HepG2 (cell line): ENCODE measurements around the gene OR4C45. TPM values are rescaled to one million over a fixed set of nuclear protein-coding genes. Genes with fewer than 3 reads are reported as not detected.
"Not testable (repeated sequence)": the region's sequence is repeated elsewhere in the genome, so short reads cannot be mapped to it uniquely, and the experiment has no call there.

Source experiments
- ATAC-seq: fragments of 200-7000 bp; cut with Tn5 transposase; 3 replicates; pipeline ENCODE4 v1.9.1; 2020; ENCODE audit warnings: mild to moderate bottlenecking, moderate library complexity
- BruUV-seq: library from RNA; stranded (reverse); fragments of 400-500 nt; replicated peaks from 2 replicates; lab custom pipeline; 2021; lab: Mats Ljungman, UMichigan
- CTCF ChIA-PET: fragments of 300-600 bp; formaldehyde crosslinking; extraction: SDS; loops from one replicate; lab custom pipeline; 2021; ENCODE audit warnings: low total read pairs, inconsistent platforms, low intra/inter-chr PET ratio; lab: Yijun Ruan, JAX
- POLR2A ChIA-PET: fragments of 350-600 bp; sonication (Branson Sonifier 250); formaldehyde crosslinking; loops from one replicate; lab custom pipeline; 2020; ENCODE audit warnings: antibody characterized with exemption, inconsistent platforms; lab: Yijun Ruan, JAX
- DNase-seq: peaks from one replicate; pipeline ENCODE4 v3.0.0-alpha.2; 2015; ENCODE audit warnings: low spot score
- FAIRE-seq: peaks from 3 replicates; lab custom pipeline; 2011; peaks lifted over from hg19 to GRCh38; lab: Jason Lieb, UNC
- H2AFZ ChIP-seq: one replicate; pipeline ENCODE4 v1.6.1; 2011; ENCODE audit warnings: low read length, inconsistent platforms
- H3K27ac ChIP-seq: fragments of 300-600 bp; 3 replicates; pipeline ENCODE4 v1.8.0; 2011; ENCODE audit warnings: mixed run types, mild to moderate bottlenecking, mixed read lengths, low read length, inconsistent platforms; ENCODE audit not compliant: insufficient read depth; ENCODE audit errors: extremely low read length
- H3K27me3 ChIP-seq, 2 experiments: fragments of 200-600 bp in 1 of 2; 2 replicates in 1 of 2; 3 replicates in 1 of 2; pipeline versions ENCODE4 v1.6.0 to v1.8.0; 2011; ENCODE audit warnings: low read length in 2 of 2, mild to moderate bottlenecking in 2 of 2, moderate library complexity in 2 of 2, inconsistent platforms in 1 of 2; ENCODE audit not compliant: insufficient read depth in 2 of 2, control insufficient read depth in 1 of 2
- H3K36me3 ChIP-seq, 2 experiments: fragments of 200-600 bp in 1 of 2; replicated peaks in 1 of 2; 2 replicates in 1 of 2; 3 replicates in 1 of 2; pipeline versions ENCODE4 v1.5.1 to v1.8.0; 2011; ENCODE audit warnings: low read length in 2 of 2, inconsistent platforms in 1 of 2; ENCODE audit not compliant: insufficient read depth in 2 of 2, control insufficient read depth in 1 of 2
- H3K4me1 ChIP-seq: 2 replicates; pipeline ENCODE4 v1.5.1; 2012; ENCODE audit warnings: low read length, inconsistent platforms; ENCODE audit not compliant: insufficient read depth
- H3K4me2 ChIP-seq: 2 replicates; pipeline ENCODE4 v1.6.0; 2011; ENCODE audit warnings: low read depth, low read length, inconsistent platforms
- H3K4me3 ChIP-seq, 3 experiments: fragments of 200-600 bp in 1 of 3; sonication (generic), shearing (Covaris generic) in 1 of 3; replicated peaks in 1 of 3; 2 replicates each; pipeline ENCODE4 v1.5.1; 2011 to 2016; ENCODE audit warnings: low read length in 3 of 3, inconsistent platforms in 2 of 3, low read depth in 2 of 3, mild to moderate bottlenecking in 2 of 3, control low read depth in 1 of 3, mixed read lengths in 1 of 3; ENCODE audit not compliant: insufficient read depth in 1 of 3
- H3K79me2 ChIP-seq: one replicate; pipeline ENCODE4 v1.6.1; 2011; ENCODE audit warnings: low read length, inconsistent platforms; ENCODE audit not compliant: insufficient read depth
- H3K9ac ChIP-seq: 2 replicates; pipeline ENCODE4 v1.6.0; 2011; ENCODE audit warnings: mild to moderate bottlenecking, low read depth, low read length, inconsistent platforms; ENCODE audit not compliant: insufficient read depth
- H3K9me3 ChIP-seq: 2 replicates; pipeline ENCODE4 v1.5.1; 2012; ENCODE audit warnings: mild to moderate bottlenecking, low read length
- H4K20me1 ChIP-seq: 2 replicates; pipeline ENCODE4 v1.6.0; 2011; ENCODE audit warnings: inconsistent platforms, mild to moderate bottlenecking, low read length, moderate library complexity; ENCODE audit not compliant: insufficient read depth
- ARID2 ChIP-seq: sonication (generic); formaldehyde crosslinking; IDR thresholded peaks from 2 replicates; pipeline ENCODE4 v1.8.1; 2022; ENCODE audit warnings: mild to moderate bottlenecking, missing genetic modification reagents, borderline replicate concordance
- CBFB ChIP-seq: sonication (generic); formaldehyde crosslinking; IDR thresholded peaks from 2 replicates; pipeline ENCODE4 v1.4.0; 2020; ENCODE audit warnings: missing genetic modification reagents
- MLLT10 ChIP-seq: sonication (generic); formaldehyde crosslinking; IDR thresholded peaks from 2 replicates; pipeline ENCODE4 v1.4.0; 2020; ENCODE audit warnings: missing genetic modification reagents
- NFIB ChIP-seq: sonication (generic); formaldehyde crosslinking; IDR thresholded peaks from 2 replicates; pipeline ENCODE4 v1.9.0; 2021; ENCODE audit warnings: missing genetic modification reagents, mild to moderate bottlenecking, borderline replicate concordance
- NFYC ChIP-seq: IDR thresholded peaks from 2 replicates; pipeline ENCODE4 v1.6.1; 2016; ENCODE audit warnings: missing genetic modification reagents, missing compliant biosample characterization
- NKX3-1 ChIP-seq: sonication (generic); formaldehyde crosslinking; IDR thresholded peaks from 2 replicates; pipeline ENCODE4 v1.5.0; 2020; ENCODE audit warnings: missing genetic modification reagents
- SMAD9 ChIP-seq: sonication (generic); formaldehyde crosslinking; IDR thresholded peaks from 2 replicates; pipeline ENCODE4 v1.5.1; 2020; ENCODE audit warnings: mild to moderate bottlenecking, missing genetic modification reagents
- ZMYM2 ChIP-seq: sonication (generic); formaldehyde crosslinking; IDR thresholded peaks from 2 replicates; pipeline ENCODE4 v1.8.0; 2022; ENCODE audit warnings: mild to moderate bottlenecking, missing genetic modification reagents
- ZNF138 ChIP-seq: sonication (generic); formaldehyde crosslinking; IDR thresholded peaks from 2 replicates; pipeline ENCODE4 v1.5.0; 2020; ENCODE audit warnings: mild to moderate bottlenecking, low read depth, missing genetic modification reagents
- ZNF292 ChIP-seq: sonication (generic); formaldehyde crosslinking; IDR thresholded peaks from 2 replicates; pipeline ENCODE4 v1.8.1; 2022; ENCODE audit warnings: mild to moderate bottlenecking, low read depth, missing genetic modification reagents, borderline replicate concordance
- ZNF841 ChIP-seq: sonication (generic); formaldehyde crosslinking; IDR thresholded peaks from 2 replicates; pipeline ENCODE4 v1.8.1; 2023; ENCODE audit warnings: missing genetic modification reagents, borderline replicate concordance
- ZNF891 ChIP-seq: sonication (generic); formaldehyde crosslinking; IDR thresholded peaks from 2 replicates; pipeline ENCODE4 v1.5.0; 2020; ENCODE audit warnings: mild to moderate bottlenecking, missing genetic modification reagents
- WGBS: methylation state at CpG from one replicate; pipeline ENCODE4 v1.1.6; 2017; ENCODE audit warnings: low lambda C conversion rate; 5-methylcytosine and 5-hydroxymethylcytosine counted together
- in situ Hi-C: cut with HindIII; loops from 2 replicates; pipeline ENCODE4 v1.10.0; 2017; ENCODE audit warnings: low pct_unique_long_range_greater_than_20kb; ENCODE audit not compliant: extremely low pct_ligation_motif_present
- intact Hi-C: fragments of 100-400 bp; cut with micrococcal nuclease; formaldehyde crosslinking; loops from one replicate; pipeline ENCODE4 v1.10.0; 2022; ENCODE audit not compliant: unreplicated experiment
- polyA plus RNA-seq, 8 experiments: library from polyadenylated mRNA; depleted of rRNA in 3 of 8; stranded (reverse) in 7 of 8; unstranded in 1 of 8; fragments of >200 nt; fragmentation: Illumina TruSeq in 4 of 8; extraction: Trizol in 4 of 8; gene quantifications; 2 replicates each; pipeline versions ENCODE4 v1.2.1 to v1.2.3, GENCODE V29; 2011 to 2016; ENCODE audit warnings: low read depth in 4 of 8, missing spikeins in 1 of 8, mixed read lengths in 1 of 8; ENCODE audit not compliant: insufficient read depth in 1 of 8
- total RNA-seq, 5 experiments: library from RNA; depleted of rRNA; stranded (reverse); fragments of >200 nt; fragmentation: Illumina TruSeq; extraction: Trizol; gene quantifications; 2 replicates each; pipeline ENCODE4 v1.2.3, GENCODE V29; 2016; ENCODE audit warnings: low read depth in 1 of 5
- TF ChIP-seq, protein P1 (sequence below): IDR thresholded peaks from 2 replicates; pipeline ENCODE4 v1.6.1; 2016; ENCODE audit warnings: mild to moderate bottlenecking

The OR4C45 gene
- total and polyA plus RNA-seq, 2 of the 13 experiments (the other 11 are each of a cell fraction or from before 2014, with no cell fraction given): not detected

DNA sequence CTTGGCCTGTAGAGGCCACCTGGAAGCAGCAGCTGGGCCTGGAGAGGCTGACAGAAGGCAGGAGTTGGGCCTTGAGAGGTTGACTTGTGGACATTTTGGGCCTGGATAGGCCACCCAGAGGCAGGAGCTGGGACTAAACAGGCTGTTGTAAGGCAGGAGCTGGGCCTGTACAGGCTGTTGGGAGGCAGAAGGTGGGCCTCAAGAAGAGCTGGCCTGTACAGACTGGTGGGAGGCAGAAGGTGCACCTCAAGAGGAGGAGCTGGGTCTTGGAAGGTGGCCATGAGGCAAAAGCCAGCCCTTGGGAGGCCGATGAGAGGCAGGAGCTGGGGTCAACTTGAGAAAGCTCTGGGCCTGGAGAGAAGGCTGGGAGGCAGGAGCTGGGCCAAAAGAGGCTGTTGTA, 45.3 kb downstream of the OR4C45 start:
- no peak for FAIRE-seq
- no peaks in the 10 kb centered on the region for H4K20me1 ChIP-seq
- ChIA-PET POLR2A (no interaction called here), CTCF (no interaction called here)
- H3K36me3 ChIP-seq: no peaks in the 10 kb centered on the region
- in situ Hi-C loops: no loop called here
- WGBS: 10% methylated on average over 1 of the region's 1 CpG
- BruUV-seq: no TSS peak
- H3K9ac ChIP-seq: no peak overlapping the region
- no peak overlapping the region for H3K27ac ChIP-seq
- no peaks in the 10 kb centered on the region for H3K27me3 ChIP-seq
- no peak for ATAC-seq
- H3K4me3 ChIP-seq: no peak overlapping the region
- peaks cover 68% of the 10 kb centered on the region for H3K9me3 ChIP-seq
- H3K4me1 ChIP-seq: no peaks in the 10 kb centered on the region
- no peak for DNase-seq
- no peaks in the 10 kb centered on the region for H3K79me2 ChIP-seq
- H3K4me2 ChIP-seq: no peak overlapping the region
- intact Hi-C loops: no loop called here
- TF ChIP-seq NFIB (CRISPR knock-in tag) (no peak), SMAD9 (CRISPR knock-in tag) (no peak), CBFB (CRISPR knock-in tag) (no peak), ZNF891 (CRISPR knock-in tag) (no peak), NFYC (CRISPR knock-in tag) (no peak), ZNF138 (CRISPR knock-in tag) (no peak), ZNF841 (CRISPR knock-in tag) (no peak), ZMYM2 (CRISPR knock-in tag) (no peak), ARID2 (CRISPR knock-in tag) (no peak), ZNF292 (CRISPR knock-in tag) (no peak), MLLT10 (CRISPR knock-in tag) (no peak), NKX3-1 (CRISPR knock-in tag) (no peak)
- TF ChIP-seq, protein P1, sequence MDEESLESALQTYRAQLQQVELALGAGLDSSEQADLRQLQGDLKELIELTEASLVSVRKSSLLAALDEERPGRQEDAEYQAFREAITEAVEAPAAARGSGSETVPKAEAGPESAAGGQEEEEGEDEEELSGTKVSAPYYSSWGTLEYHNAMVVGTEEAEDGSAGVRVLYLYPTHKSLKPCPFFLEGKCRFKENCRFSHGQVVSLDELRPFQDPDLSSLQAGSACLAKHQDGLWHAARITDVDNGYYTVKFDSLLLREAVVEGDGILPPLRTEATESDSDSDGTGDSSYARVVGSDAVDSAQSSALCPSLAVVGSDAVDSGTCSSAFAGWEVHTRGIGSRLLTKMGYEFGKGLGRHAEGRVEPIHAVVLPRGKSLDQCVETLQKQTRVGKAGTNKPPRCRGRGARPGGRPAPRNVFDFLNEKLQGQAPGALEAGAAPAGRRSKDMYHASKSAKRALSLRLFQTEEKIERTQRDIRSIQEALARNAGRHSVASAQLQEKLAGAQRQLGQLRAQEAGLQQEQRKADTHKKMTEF: no peak
- no peak overlapping the region for H2AFZ ChIP-seq

DNA sequence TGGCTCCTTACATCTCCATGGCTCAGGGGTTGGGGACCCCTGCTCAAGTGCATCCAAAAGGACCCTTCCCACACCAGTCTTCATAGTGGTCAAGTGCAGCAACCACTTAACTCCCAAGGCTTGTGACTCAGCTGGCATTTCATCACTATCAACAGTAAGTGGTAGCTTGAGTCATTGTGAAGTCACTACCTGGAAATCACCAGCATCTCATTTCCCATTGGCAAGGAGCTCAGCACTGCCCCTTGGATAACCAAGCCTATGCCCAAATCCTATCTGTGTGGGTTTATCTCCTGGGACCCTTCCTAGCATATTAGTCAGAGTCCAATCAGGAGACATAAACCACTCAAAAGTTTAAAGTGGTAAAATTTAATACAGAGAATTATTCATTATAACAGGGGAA, 46.3 kb downstream of the OR4C45 start:
- H3K9ac ChIP-seq, H3K27me3 ChIP-seq, H3K4me3 ChIP-seq, DNase-seq, H3K27ac ChIP-seq, H3K4me1 ChIP-seq, FAIRE-seq, intact Hi-C loops, CTCF ChIA-PET, H3K79me2 ChIP-seq, BruUV-seq, H4K20me1 ChIP-seq, POLR2A ChIA-PET, H3K4me2 ChIP-seq, ATAC-seq, H2AFZ ChIP-seq, in situ Hi-C loops, H3K36me3 ChIP-seq: not testable (repeated sequence)
- peaks cover 65% of the 10 kb centered on the region for H3K9me3 ChIP-seq
